22Rv1 (cell line): ENCODE results near the gene MNAT1.

Source experiments
- CTCF ChIP-seq: fragments of 450-650 bp; IDR thresholded peaks from 2 replicates; pipeline ENCODE4 v1.5.1; 2017; ENCODE audit warnings: mild to moderate bottlenecking
- ZFX ChIP-seq: fragments of 450-650 bp; IDR thresholded peaks from 2 replicates; pipeline ENCODE4 v1.6.1; 2017; ENCODE audit warnings: antibody characterized with exemption, borderline replicate concordance

- TF ChIP-seq CTCF: no peak
- TF ChIP-seq ZFX: no peak
These were observed 105.1 kb downstream of the MNAT1 start for GRCh38 chr14:60839657-60840056.
